Measurements from ENCODE around the gene SEL1L3. TPM values are rescaled to one million over a fixed set of nuclear protein-coding genes. Genes with fewer than 3 reads are reported as not detected.
A peak's percentile ranks its signal among the peaks of the same experiment; 100 is the strongest.

Gene SEL1L3
- total RNA-seq, 4 donors from 2014 or later: 2.2 to 29.8 (median 5.4) TPM

DNA sequence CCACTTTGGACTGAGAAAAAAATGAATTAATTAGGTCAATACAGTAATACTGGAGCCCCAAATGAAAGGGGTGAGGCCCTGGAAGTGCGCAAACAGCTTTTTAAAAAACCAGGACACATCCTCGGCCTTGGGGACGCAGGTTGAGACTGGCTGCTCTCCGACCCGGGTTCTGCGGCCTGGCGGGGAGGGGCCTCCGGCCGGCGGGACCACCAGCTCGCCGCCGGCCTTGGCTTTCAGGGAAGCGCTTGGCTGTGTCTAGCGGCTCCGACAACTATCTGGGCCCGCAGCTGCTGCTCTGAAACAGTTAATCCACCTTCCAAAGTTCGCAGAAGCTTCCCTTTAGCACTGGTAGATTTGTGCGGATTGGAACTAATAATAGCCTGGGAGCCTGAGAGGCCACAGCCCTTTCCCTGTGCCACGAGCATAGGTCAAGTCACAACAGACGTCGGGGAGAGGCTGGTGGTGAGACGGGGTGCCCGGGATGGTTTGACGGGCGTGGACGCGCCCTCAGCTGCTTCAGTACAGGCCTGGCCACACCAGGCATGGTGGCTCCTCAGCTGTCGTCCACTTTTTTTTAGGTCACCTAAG, 1.1 kb upstream of the SEL1L3 start:
- peaks cover 37% of the 10 kb centered on the region for H3K27me3 ChIP-seq
- H3K27ac ChIP-seq: no peak overlapping the region
- peak overlapping the region in 1 of 2 donors; percentile 74 for H3K4me3 ChIP-seq
- H3K36me3 ChIP-seq: no peaks in the 10 kb centered on the region
- ATAC-seq: no peak
- 79% methylated on average over 8 of the region's 29 CpGs; no CpG with 5 or more reads in 1 of the 2 donors for WGBS, 2 donors (ENCODE audit: low coverage in 1 of 2)
- TF ChIP-seq EP300 (IDR thresholded peaks at IDR 0.05) (no peak), POLR2AphosphoS5 (IDR thresholded peaks at IDR 0.05) (no peak), POLR2A (IDR thresholded peaks at IDR 0.05) (no peak)
- TF ChIP-seq, protein P1, sequence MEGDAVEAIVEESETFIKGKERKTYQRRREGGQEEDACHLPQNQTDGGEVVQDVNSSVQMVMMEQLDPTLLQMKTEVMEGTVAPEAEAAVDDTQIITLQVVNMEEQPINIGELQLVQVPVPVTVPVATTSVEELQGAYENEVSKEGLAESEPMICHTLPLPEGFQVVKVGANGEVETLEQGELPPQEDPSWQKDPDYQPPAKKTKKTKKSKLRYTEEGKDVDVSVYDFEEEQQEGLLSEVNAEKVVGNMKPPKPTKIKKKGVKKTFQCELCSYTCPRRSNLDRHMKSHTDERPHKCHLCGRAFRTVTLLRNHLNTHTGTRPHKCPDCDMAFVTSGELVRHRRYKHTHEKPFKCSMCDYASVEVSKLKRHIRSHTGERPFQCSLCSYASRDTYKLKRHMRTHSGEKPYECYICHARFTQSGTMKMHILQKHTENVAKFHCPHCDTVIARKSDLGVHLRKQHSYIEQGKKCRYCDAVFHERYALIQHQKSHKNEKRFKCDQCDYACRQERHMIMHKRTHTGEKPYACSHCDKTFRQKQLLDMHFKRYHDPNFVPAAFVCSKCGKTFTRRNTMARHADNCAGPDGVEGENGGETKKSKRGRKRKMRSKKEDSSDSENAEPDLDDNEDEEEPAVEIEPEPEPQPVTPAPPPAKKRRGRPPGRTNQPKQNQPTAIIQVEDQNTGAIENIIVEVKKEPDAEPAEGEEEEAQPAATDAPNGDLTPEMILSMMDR (IDR thresholded peaks at IDR 0.05): no peak
- H3K9me3 ChIP-seq: no peaks in the 10 kb centered on the region
- H3K4me1 ChIP-seq: peaks cover 0 to 26% (median 0%) of the 10 kb centered on the region in 3 donors

DNA sequence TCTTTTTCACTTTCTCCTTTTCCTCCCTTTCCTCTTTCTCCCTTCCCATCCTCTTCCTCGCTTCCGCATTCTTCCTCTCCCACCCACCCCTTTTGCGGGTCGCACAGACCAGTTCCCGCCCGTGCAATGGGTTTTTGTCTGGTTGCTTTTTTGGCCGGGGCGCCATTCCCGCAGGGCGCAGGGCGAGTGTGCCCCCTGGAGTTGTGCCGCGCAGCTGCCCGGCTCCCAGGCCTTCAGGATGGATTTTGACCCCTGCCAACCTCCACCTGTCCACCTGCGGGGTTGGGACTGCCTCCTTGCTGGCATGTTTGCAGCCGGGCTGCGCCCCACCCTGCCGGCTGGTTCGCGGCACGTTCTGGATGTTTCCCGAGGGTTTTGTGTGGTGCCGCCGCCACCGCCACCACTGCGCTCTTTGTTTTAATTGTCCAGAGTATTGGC, 578 bp upstream of the SEL1L3 start:
- 6 to 50% methylated on average over 2 to 9 of the region's 26 CpGs for WGBS, 2 donors (ENCODE audit: low coverage in 1 of 2)
- no peaks in the 10 kb centered on the region for H3K36me3 ChIP-seq
- TF ChIP-seq, protein P1 (IDR thresholded peaks at IDR 0.05): no peak
- TF ChIP-seq POLR2AphosphoS5 (IDR thresholded peaks at IDR 0.05): no peak
- no peak for TF ChIP-seq EP300 (IDR thresholded peaks at IDR 0.05)
- TF ChIP-seq POLR2A (IDR thresholded peaks at IDR 0.05): no peak
- ATAC-seq: no peak
- H3K9me3 ChIP-seq: no peaks in the 10 kb centered on the region
- H3K4me3 ChIP-seq: peak overlapping the region; percentile 45 to 74
- peak overlapping the region in 1 of 4 donors; percentile 51 for H3K27ac ChIP-seq
- peaks cover 0 to 26% (median 0%) of the 10 kb centered on the region in 3 donors for H3K4me1 ChIP-seq
- peaks cover 42% of the 10 kb centered on the region for H3K27me3 ChIP-seq

DNA sequence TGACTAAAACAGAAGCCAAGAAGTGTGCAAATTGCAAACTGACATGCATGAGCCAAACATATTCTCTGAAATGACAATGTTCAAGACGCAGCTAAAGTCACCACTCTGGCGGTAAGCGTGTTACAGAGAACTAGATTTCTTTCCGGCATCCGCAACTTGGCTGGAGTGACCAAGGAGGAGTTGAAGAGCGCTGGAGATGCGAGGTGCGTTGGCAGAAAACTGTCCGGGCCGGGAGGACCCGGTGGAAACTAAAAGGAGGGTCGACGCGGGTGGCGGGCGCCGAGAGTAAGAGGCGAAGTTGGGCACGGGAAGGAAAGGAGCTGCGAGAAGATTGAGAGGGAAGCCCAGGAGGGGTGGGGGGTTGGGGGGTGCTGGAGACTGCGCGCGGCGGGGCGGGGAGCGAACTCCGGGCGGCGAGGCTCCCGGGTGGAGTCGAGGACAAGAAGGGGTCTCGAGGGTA, 807 bp downstream of the SEL1L3 start:
- Histone ChIP-seq H3K9me3 (no peaks in the 10 kb centered on the region), H3K36me3 (no peaks in the 10 kb centered on the region), H3K27ac (peak overlapping the region in 2 of 4 donors; percentile 35 to 78), H3K4me1 (peaks cover 0 to 26% (median under 1%) of the 10 kb centered on the region in 3 donors), H3K4me3 (peak overlapping the region; percentile 45 to 74), H3K27me3 (peaks cover 44% of the 10 kb centered on the region)
- TF ChIP-seq POLR2AphosphoS5 (IDR thresholded peaks at IDR 0.05): no peak
- no peak for TF ChIP-seq EP300 (IDR thresholded peaks at IDR 0.05)
- no peak for TF ChIP-seq POLR2A (IDR thresholded peaks at IDR 0.05)
- TF ChIP-seq, protein P1 (IDR thresholded peaks at IDR 0.05): no peak
- WGBS, 2 donors (ENCODE audit: low coverage in 1 of 2): 0 to 8% methylated on average over 6 to 13 of the region's 32 CpGs
- no peak for ATAC-seq

DNA sequence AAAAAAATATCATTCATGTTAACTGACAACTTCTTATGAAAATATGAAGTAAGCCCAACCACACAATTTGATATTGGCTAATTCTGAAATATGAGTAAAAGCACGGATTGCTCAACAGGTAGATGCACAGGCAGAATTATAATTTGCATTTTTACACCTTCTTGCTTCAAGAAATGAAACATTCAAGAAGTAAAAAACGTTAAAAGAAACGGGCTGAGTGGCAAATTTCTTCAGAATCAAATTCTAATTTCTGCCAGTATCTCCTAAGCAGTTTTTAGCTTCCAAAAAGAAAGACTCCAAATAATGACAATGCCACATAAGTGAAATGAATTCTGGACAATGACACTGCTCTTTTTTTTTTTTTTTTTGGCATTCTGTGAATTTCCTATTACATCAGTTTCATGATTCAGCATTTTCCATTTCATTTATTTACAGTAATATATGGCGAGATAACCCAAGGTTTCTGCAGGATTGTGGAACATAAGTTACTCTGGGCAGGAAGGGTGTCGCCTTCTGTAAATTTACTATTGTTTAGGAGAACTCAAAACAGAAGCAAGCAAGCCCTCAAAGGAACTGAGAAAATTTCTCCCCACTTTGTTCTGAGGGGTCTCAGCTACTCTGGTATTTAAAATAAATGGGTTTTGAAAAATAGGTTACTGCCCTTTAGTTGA, 1.4 kb downstream of the SEL1L3 start:
- Histone ChIP-seq H3K36me3 (no peaks in the 10 kb centered on the region), H3K4me3 (peak overlapping the region in 1 of 2 donors; percentile 74), H3K27me3 (peaks cover 44% of the 10 kb centered on the region), H3K9me3 (no peaks in the 10 kb centered on the region), H3K27ac (peak overlapping the region in 1 of 4 donors; percentile 78), H3K4me1 (peaks cover 0 to 26% (median 2%) of the 10 kb centered on the region in 3 donors)
- 56 to 66% methylated on average over 5 of the region's 5 CpGs for WGBS, 2 donors (ENCODE audit: low coverage in 1 of 2)
- ATAC-seq: no peak
- TF ChIP-seq, protein P1 (IDR thresholded peaks at IDR 0.05): no peak
- TF ChIP-seq EP300 (IDR thresholded peaks at IDR 0.05): no peak
- TF ChIP-seq POLR2AphosphoS5 (IDR thresholded peaks at IDR 0.05): no peak

All from gastroesophageal sphincter (tissue), 4 donors.